Inflammatory macrophage treated with lipopolysaccharide for 1 hour (primary cell): ENCODE results near the gene KCNH6.
A peak's percentile ranks its signal among the peaks of the same experiment; 100 is the strongest.

ENCODE experiments used
- DNase-seq, 2 donors: peaks; one replicate each; pipeline ENCODE4 v3.0.0-alpha.2; 2020 to 2022

The KCNH6 gene, protein sequence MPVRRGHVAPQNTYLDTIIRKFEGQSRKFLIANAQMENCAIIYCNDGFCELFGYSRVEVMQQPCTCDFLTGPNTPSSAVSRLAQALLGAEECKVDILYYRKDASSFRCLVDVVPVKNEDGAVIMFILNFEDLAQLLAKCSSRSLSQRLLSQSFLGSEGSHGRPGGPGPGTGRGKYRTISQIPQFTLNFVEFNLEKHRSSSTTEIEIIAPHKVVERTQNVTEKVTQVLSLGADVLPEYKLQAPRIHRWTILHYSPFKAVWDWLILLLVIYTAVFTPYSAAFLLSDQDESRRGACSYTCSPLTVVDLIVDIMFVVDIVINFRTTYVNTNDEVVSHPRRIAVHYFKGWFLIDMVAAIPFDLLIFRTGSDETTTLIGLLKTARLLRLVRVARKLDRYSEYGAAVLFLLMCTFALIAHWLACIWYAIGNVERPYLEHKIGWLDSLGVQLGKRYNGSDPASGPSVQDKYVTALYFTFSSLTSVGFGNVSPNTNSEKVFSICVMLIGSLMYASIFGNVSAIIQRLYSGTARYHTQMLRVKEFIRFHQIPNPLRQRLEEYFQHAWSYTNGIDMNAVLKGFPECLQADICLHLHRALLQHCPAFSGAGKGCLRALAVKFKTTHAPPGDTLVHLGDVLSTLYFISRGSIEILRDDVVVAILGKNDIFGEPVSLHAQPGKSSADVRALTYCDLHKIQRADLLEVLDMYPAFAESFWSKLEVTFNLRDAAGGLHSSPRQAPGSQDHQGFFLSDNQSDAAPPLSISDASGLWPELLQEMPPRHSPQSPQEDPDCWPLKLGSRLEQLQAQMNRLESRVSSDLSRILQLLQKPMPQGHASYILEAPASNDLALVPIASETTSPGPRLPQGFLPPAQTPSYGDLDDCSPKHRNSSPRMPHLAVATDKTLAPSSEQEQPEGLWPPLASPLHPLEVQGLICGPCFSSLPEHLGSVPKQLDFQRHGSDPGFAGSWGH

DNA sequence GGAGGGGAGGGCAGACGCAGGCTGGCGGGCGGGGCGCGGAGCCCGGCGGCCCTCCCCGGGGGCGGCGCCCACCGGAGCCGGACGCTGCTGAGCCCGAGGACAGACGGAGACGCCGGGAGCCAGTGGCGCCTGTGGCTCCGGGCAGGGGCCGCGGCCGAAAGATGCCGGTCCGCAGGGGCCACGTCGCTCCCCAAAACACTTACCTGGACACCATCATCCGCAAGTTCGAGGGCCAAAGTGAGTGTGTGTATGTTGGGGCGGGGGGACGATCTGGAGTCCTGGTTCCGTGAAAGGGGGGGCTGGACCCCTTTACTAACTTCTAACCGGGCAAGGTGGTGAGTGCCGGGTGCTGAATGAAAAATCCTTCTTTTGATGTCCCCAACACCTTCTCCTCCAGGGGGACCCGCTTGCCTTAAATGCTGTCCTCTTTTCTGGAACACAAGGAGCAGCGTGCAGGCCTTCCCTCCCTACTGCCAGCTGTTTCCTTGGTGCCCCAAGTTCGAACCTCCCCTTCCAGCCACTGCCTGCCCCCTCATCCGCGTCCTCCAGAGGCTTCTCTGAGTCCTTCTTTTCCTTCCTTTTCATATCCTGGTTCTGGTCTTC lies at the start of gene KCNH6:
TSS of gene KCNH6 (plus strand) at position 106 of the 603 bp plus-strand sequence. CDS start at position 162, 56 bp downstream.
- no peak for DNase-seq

- no peak for DNase-seq
These were observed 49.0 kb upstream of the KCNH6 start for GRCh38 chr17:63474174-63474573.

GRCh38 chr17:63474586-63475460 lies 48.3 kb upstream of the KCNH6 start:
- DNase-seq = no peak

DNA sequence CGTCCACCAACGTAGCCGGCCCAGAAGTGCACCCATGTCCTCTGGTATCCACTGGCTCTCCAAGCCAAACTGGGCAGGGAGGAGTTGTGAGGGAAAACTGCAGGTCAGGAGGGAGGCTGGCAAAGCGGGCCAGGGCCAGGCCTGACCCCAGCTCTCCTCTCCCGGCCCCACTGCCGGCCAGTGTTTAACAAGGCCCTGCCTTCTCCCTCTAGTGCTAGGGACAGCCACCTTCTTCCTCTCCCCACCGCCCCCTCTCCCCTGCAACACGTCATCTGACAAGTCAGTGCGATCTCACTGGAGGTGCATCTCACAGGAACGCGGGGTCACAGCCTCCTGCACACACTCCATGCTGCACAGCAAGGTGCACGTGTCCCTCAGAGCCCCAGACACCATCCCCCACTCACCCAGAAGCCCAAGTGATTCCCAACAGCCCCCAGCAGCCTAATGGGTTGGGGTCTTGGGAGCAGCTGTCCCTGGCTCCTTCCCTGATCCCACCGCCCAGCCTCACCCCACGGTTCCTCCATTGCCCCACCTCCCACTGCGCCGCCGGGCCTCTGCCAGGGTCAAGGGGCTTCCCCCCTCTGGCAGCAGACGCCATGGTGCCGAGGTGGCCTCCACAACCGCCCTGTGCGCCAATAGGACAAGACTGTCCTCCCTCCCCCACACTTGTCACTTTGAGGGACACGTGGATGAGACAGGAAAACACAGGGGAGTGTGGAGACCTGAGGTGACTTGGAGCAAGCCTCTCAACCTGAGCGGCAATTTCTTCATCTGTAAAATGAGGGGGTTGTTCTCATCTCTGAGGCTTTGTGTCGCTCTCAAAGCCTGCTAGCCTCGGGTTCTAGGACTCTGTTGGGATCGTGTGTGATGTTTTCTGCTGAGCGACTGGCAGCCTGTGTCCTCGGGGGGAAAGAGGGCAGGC lies 47.4 kb upstream of the KCNH6 start:
- DNase-seq = no peak

- no peak for DNase-seq
These were observed 46.7 kb upstream of the KCNH6 start for GRCh38 chr17:63476459-63476853.

DNA sequence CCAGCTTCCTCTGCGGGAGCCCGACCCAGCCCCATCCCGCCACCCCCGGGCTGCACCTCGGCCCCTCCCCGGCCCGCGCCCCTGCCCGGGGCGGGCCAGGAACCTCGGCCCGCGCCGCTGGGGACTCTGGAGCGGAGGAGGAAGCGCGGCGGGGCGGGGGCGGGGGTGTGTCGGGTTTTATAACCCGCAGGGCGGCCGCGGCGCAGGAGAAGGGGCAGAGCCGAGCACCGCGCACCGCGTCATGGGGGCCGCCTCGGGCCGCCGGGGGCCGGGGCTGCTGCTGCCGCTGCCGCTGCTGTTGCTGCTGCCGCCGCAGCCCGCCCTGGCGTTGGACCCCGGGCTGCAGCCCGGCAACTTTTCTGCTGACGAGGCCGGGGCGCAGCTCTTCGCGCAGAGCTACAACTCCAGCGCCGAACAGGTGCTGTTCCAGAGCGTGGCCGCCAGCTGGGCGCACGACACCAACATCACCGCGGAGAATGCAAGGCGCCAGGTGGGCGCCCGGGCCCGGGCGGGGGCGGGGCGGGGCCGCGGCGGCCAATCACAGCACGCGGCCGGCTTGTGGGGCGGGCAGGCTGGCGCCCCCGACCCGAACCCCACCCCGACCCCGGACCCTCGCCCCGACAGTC lies 46.2 kb upstream of the KCNH6 start, which contains the start of gene ACE:
TSS of gene ACE (plus strand) at position 208 of the 626 bp plus-strand sequence. CDS start at position 242, 34 bp downstream.
- DNase-seq = peak; percentile 32 to 52

- peak; percentile 42 to 48 for DNase-seq
These were observed 45.4 kb upstream of the KCNH6 start for GRCh38 chr17:63477480-63478440.

- peak; percentile 68 to 79 for DNase-seq
These were observed 44.2 kb upstream of the KCNH6 start for GRCh38 chr17:63478814-63479494.

DNA sequence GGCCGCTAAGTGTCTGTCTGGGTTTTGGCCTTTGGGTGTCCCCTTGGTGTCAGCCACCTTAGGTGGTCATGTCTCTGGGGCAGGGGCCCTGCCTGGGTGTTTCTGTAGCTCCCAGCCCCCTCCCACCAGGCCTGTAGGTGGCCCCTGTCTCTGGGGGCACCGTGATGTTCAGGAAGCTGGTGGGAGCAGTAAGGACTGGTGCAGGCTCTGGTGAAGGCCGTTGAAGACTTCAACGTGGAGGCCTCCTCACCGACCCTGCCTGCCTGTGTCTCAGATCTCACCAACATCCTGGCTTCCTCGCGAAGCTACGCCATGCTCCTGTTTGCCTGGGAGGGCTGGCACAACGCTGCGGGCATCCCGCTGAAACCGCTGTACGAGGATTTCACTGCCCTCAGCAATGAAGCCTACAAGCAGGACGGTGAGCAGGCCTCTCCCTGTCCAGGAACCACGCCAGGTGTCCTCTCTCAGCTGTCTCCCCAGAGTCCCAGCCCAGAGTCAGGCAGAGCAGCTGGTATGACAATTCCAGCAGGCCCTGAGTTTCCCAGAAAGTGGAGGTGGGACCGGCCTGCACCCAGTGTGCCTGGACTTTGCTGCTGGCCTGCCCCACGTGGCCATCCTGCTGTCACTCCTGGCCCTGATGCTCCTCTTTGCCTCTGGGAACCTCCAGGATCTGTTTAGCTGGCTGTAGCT lies 43.5 kb upstream of the KCNH6 start:
- no peak for DNase-seq

GRCh38 chr17:63480192-63480784 lies 42.9 kb upstream of the KCNH6 start:
- no peak for DNase-seq

DNA sequence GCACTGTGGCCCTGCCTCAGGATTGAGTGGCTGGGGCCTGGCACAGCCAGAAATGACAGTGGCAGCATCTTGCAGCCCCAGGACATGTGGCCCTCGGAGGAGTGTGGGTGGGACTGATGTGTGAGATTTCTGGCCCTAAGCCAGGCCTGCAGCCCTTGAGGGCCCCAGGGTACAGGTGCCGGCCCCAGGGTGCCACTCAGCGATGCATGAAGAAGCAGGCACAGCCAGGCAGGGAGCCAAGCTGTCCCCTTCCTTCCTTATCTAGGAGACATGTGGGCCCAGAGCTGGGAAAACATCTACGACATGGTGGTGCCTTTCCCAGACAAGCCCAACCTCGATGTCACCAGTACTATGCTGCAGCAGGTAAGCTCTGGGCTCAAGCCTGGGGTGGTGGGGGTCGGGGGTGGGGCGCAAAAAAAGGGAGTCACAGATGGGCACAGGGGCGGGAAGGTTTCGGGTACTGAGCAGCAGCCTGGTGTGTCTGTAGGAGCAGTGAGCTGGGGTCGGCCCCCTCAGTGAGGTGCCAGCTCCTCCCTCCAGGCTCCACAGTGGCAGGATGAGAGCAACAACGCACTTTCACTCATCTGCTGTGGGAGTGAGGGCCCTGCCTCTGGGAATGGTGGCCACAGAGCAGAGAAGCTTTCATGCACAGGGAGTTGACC lies 42.2 kb upstream of the KCNH6 start:
- DNase-seq = no peak

- DNase-seq = no peak
These were observed 41.7 kb upstream of the KCNH6 start for GRCh38 chr17:63481488-63481870.

DNA sequence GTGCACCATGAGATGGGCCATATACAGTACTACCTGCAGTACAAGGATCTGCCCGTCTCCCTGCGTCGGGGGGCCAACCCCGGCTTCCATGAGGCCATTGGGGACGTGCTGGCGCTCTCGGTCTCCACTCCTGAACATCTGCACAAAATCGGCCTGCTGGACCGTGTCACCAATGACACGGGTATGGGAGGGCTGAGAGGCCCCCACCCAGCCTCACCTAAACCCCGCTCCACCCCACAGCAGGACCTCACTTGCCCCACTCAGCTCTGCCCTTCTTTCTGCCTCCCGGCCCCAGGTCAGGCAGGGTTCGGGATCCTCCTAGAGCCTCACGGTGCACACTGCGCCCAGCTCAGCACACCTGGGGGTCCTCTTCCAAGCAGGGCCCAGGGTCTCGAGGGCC lies 40.6 kb upstream of the KCNH6 start:
- no peak for DNase-seq

- no peak for DNase-seq
These were observed 40.1 kb upstream of the KCNH6 start for GRCh38 chr17:63483038-63483437.

- no peak for DNase-seq
These were observed 39.2 kb upstream of the KCNH6 start for GRCh38 chr17:63483655-63484575.
